DLD1 (cell line): ENCODE results near the gene SMG9.

Source experiments
- in situ Hi-C: cut with HindIII; loops from 2 replicates; pipeline ENCODE4 v1.10.0; 2017; ENCODE audit warnings: low sequenced_read_pairs

The SMG9 gene

DNA sequence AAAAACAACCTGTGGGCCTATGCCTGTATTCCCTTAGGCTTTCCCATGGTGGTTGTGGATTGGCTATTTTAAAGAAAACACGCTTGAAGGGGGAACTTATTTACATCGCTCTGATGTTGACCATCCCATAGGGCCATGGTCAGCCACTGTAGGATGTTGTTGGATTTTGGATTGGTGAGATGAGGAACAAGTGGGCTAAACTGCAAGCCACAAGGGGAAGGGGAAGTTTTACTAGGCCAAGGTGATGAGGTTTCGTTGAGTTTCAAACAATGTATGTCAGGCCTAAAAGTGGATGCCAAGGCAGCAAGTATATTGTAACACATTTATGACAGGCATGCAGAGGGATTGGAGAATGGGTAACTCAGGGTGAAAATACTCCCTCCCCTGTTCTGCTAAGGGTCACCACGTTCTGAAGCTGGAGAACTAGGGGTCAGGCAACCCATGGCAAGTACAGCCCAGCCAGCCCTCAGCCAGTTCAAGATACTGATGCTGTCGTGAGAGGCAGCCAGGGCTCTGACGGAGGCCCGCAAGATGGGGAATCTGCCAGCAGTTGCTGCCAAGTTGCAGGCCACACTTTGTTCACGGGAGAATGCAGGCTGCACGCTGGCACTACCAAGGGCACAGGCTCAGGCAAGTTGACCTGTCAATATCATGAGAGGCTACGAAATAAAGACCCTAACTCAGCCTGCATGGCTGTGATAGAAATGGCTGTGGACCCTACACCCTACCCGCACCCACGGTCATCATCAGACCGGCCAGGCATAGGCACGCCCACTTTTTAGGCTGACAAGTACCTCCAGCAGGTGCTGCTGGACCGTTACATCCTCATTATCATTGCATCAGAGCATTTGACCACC, 27.8 kb downstream of the SMG9 start:
- in situ Hi-C loops: no loop called here

DNA sequence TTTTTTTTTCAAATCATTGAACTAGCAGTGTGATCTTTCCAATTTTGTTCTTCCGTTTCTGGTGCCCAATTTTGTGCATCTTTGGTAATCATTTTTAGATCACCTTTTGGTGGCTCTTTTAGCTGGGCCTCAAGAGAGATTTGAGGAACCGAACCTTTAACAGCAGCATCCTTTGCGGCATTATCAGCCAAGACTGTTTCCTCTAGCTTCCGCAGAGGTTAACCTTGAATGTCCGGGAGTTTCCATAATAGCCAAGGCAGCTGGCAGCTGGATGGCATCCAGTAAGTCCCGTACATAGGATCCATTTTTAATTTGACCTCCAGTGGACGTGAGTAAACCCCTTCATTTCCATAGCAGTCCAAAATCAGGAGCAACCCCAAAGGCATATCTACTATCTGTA, 29.3 kb downstream of the SMG9 start:
- in situ Hi-C loops: no loop called here

DNA sequence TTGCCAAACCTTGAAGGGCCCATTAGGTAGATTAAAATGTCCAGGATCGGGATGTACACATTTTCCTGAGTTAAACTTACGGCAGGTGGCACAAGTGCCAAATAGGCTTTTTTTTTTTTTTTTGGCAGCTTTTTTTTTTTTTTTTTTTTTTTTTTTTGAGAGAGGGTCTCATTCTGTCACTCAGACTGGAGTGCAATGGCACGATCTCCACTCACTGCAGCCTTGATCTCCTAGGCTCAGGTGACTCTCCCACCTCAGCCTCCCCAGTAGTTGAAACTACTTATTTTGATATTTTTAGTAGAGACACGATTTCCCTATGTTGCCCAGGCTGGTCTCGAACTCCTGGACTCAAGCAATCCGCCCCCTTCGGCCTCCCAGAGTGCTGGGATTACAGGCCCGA, 29.9 kb downstream of the SMG9 start:
- in situ Hi-C loops: no loop called here

DNA sequence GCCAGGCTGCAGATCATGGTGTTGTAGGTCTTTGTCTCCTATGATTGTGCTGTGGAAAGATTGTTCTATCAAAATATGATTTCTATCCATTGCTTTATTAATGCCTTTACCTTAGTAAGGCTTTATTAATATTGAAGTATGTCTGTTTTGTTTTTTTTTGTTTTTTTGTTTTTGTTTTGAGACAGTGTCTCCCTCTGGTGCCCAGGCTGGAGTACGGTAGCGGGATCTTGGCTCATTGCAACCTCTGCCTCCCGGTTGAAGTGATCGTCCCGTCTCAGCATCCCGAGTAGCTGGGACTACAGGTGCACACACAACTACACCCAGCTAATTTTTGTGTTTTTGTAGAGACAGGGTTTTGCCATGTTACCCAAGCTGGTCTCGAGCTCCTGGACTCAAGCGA, 31.2 kb downstream of the SMG9 start:
- in situ Hi-C loops: no loop called here

DNA sequence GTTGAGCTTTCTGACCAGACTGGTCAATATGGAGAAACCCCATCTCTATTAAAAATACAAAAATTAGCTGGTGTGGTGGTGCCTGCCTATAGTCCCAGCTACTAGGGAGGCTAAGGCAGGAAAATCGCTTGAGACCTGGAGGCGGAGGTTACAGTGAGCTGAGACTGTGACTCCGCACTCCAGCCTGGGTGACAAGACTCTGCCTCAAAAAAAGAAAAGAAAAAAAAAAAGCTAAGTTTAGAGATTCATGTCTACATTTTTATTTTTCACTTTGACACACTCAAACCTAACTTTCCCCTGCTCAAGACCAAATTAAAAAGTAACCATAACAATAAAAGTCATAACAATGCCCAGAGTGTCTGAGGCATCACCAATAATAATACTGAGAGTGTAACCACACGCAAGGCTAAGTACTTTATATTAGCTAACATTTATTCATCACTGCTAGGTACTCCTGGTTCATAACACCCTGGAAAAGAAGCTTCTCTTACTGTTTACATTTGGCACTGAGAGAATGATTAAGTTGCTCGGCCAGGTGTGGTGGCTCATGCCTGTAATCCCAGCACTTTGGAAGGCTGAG, 33.2 kb downstream of the SMG9 start:
- in situ Hi-C loops: no loop called here

DNA sequence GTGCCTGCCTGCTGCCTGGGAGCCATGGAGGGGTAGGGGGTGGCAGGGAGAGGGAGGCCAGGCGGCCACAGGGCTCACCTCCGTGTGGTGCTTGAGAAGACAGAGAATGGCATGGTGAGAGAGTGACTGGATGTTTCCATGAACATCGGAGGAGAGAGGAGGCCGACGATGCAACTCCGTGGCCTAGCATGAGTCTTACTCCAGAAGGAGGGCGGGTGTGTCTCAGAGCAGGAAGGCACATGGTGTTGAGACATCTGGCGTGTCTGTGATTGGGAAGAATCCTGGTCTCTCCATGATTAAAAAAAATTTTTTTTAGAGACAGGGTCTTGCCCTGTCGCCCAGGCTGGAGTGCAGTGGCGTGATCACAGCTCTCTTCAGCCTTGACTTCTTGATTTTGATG, 33.8 kb downstream of the SMG9 start:
- in situ Hi-C loops: no loop called here

DNA sequence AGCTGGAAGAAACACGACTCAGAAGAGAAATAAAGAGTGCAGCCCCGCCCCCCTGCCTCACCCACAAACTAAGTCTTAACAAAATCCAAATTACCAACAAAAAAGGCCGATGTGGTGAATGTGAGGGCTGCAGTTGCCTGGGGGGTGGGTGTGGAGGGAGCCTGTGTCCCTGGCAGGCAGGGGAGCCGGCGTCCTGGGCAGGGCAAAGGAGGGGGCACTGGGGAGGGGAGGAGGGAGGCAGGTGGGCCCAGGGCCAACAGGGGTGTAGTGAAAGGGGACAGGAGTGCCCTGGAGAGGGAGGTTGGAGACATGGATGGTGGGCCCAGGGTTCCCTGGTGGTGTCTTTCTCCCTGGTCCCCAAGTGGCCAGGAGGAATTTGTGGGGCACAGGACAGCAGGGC, 34.8 kb downstream of the SMG9 start:
- in situ Hi-C loops: no loop called here

DNA sequence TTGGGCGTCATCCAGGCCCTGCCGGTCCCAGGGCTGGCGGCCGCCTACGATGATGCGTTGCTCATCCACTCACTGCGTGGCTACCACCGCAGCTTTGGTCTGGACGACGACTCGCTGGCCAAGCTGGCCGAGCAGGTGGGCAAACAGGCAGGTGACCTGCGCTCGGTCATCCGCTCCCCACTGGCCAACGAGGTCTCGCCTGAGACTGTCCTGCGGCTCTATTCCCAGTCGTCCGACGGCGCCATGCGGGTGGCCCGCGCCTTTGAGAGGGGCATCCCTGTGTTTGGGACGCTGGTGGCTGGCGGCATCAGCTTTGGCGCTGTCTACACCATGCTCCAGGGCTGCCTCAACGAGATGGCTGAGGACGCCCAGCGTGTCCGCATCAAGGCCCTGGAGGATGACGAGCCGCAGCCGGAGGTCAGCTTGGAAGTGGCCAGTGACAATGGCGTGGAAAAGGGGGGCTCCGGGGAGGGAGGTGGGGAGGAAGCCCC, 35.3 kb downstream of the SMG9 start:
- in situ Hi-C loops: no loop called here

DNA sequence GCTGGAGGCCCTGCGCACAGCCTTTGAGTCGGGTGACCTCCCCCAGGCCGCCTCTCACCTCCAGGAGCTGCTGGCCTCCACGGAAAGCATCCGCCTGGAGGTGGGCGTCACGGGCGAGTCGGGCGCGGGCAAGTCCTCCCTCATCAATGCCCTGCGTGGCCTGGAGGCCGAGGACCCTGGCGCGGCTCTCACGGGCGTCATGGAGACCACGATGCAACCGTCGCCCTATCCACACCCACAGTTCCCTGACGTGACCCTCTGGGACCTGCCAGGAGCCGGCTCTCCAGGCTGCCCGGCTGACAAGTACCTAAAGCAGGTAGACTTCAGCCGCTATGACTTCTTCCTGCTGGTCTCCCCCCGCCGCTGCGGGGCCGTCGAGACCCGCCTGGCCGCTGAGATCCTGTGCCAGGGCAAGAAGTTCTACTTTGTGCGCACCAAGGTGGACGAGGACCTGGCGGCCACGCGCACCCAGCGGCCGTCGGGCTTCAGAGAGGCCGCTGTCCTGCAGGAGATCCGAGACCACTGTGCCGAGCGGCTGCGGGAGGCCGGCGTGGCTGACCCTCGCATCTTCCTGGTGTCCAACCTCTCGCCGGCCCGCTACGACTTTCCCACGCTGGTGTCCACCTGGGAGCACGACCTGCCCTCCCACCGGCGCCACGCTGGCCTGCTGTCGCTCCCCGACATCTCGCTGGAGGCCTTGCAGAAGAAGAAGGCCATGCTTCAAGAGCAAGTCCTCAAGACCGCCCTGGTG, 36.0 kb downstream of the SMG9 start:
- in situ Hi-C loops: no loop called here

DNA sequence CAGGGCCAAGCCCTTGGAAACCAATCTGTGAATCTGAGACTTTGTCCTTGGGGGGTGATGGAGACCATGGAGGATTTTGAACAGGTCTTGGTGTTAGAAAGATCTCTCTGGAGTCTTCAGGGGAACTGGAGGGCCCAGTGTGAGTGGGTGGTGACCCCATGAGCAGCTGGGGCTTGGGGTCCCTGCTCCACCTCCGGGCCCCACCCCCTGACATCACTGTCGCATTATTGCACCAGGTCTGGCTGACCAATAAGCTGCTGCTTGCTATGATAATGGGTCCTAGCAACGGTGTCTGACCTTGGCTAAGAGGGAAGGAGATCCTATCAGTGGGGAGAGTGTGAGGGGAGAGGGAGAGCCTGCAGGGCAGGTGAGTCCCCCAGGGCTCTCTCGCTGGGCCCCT, 39.0 kb downstream of the SMG9 start, which contains the start of gene IRGC:
TSS of gene IRGC (plus strand) at position 301 of the 400 bp plus-strand sequence. CDS start 2,483 bp downstream, outside the sequence.
- in situ Hi-C loops: no loop called here

DNA sequence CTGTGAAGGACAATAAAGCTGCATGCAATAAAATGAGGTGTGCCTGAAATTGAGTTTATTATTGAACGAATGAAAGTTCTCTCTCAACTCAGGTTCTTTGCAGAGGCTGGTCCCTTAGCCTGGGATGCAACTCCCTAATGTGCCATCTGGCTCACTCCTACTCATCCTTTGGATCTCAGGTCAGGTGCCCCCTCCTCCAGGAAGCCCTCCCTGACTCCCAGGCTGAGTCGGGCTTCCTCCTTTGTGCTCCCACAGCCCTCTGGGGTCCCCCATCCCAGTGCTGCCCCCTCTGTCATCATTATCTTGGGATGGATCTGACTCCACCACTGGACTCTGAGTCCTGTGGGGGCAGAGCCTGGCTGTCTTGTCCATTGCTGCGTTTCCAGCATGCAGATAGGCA, 41.6 kb downstream of the SMG9 start:
- in situ Hi-C loops: no loop called here

DNA sequence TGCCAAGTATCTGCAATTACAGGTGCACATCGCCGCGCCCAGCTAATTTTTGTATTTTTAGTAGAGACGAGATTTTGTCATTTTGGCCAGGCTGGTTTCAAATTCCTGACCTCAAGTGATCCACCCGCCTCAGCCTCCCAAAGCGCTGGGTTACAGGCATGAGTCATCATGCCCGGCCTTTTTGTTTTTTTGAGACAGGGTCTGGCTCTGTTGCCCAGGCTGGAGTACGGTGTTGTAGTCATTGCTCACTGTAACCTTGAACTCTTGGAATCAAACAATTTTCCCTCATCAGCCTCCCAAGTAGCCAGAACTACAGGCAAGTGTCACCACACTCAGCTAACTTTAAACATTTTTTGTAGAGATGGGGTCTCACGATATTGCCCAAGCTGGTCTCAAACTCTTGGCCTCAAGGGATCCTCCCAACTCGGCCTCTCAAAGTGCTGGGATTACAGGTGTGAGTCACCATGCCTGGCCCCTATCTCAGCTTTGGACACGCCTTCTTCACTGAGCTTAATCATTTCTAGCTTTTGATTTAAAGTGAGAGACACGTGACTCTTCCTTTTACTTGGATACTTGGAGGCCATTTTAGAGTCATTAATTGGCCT, 42.9 kb downstream of the SMG9 start:
- in situ Hi-C loops: no loop called here

DNA sequence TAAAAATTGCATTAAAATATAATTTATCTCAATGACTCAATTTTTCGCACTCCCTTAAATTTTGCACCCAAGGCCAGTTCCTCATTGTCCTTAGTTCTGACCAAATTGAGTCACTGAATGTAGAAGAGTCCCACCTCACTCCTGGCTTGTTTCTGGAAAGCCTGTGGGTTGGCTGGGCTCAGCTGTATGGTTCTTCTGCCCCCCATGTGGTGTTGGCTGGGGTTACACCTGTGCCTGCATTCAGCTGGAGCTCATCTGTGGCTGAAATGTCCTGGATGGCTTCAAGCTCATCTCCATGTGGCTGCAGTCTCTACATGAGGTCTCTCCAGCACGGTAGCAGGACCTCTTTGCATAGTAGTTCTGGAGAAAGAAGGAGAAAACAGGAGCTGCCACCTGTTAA, 46.0 kb downstream of the SMG9 start:
- in situ Hi-C loops: no loop called here

DNA sequence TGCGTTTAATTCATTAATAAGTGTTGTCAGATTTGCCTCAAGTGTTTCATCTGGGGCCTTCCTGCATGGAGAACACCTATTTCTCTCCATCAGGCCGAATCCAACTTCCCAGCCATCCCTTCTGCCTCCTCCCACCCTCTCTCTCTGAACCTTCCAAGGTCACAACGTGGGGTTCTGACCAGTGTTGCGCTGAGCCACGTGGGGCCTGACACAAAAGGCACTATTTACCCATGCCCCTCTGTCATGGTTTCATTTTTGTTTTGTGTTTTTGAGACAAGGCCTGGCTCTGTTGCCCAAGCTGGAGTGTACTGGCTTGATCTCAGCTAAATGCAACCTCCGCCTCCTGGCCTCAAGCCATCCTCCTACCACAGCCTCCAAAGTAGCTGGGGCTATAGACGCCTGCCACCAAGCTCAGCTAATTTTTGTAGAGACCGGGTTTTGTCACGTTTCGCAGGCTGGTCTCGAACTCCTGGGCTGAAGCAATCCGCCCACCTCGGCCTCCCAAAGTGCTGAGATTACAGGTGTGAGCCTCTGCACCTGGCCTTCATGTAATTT, 47.5 kb downstream of the SMG9 start:
- in situ Hi-C loops: no loop called here

DNA sequence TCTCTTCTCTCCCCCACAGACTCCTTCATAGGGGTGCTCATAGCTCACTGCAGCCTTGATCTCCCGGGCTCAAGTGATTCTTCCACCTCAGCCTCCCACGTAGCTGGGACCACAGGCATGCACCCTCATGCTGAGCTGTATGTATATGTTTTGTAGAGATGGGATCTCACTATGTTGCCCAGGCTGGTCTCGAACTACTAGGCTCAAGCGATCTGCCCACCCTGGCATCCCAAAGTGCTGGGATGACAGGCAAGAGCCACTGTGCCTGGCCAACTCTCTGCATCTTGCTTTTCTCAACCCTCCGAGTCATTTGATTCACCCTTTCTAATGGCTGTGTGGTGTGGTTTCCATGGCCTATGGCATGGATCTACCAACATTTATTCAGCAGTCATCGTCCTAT, 49.0 kb downstream of the SMG9 start:
- in situ Hi-C loops: no loop called here

DNA sequence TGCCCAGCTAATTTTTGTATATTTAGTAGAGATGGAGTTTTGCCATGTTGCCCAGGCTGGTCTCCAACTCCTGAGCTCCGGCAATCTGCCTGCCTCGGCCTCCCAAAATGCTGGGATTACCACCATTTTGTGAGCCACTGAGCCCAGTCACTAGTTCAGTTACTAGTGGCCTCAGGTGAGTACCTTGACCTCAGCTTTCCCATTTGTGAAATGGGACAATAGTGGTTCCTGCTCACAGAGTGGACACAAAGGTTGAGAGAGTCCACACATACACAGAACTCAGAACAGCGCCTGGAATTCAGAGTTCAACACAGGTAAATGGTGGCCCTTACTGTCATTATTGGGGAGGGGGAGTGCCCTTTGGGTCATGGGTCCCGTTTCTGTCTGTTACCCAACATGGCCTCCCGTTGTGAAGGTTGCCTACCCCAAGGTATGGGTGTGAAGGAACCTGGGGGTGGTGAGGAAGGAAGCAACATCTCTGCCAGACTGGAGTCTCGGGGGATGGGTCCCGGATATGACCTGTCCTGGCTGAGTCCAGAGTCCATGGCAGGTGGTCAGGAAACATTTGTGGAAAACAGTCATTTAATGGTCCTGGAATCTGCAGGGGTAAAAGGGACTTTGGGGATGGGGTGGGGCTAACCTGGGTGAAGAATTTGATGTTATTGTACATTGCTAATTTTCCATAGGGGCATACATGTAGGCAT, 50.6 kb downstream of the SMG9 start:
- in situ Hi-C loops: no loop called here

DNA sequence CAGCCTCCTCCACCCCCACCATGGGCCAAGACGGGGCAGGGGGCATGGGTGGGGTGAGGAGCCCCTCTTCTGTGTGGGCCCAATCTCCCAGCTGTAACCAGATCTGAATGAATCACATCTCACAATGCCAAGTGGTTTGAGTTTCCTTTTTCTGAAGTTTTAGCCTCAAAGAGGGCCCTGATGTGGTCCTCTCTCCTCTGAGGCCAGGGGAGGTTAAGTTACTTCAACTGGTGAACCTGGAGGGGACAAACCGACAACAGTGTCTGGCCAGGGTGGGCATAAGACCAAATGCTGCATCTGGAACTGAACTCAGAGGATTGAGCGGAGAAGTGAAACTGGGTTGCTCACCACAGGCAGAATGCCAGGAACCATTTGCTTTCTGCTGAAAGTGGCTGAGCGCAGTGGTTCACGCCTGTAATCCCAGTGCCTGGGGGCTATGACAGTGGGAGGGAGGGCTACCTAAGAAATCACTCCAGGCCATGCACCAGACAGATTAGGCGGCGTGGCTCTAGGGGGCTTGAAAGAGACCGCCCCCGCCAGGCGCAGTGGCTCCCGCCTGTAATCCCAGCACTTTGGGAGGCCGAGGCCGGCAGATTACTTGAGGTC, 54.3 kb downstream of the SMG9 start:
- in situ Hi-C loops: no loop called here

DNA sequence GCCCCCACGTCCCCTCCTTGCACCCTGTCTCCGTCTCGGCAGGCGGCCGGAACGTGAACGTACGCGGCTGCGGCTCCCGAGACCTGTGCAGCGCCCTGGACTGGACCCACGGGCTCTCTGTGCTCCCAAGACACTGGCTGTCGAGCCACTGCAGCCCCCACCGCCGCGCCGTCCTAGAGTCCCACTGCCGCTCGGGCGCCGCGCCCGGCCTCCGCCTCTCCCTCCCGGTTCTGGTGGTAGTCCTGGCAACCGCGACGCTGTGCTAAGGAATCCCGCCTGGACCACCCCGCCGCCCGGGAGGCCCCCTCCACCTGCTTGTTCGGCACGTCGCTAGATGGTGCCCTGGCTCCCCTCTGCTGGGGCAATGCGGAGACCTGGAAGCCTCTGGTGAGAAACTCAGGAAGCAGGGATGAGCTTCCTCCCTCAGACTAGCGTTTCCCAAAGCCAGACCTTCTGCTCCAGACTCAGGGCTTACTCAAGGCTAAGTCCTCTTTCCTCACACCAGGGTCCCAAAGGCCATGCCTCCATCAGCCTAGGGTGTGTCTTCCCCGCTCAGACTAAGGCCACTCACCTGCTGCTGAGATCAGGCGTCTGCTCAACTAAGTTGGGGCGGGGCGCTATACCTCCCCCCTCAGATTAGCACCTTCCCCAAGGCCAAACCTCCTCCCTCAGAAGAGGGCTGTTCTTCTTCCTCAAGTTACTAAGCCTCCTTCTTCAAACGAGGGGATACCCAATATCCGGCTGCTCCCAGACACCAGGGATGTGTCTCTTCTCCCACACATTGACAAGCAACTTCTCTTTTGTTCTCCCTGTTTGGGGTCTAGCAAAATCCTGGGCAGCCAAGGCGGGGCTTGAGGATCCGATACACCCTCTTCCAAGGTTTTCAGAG, 55.0 kb downstream of the SMG9 start:
- in situ Hi-C loops: no loop called here

DNA sequence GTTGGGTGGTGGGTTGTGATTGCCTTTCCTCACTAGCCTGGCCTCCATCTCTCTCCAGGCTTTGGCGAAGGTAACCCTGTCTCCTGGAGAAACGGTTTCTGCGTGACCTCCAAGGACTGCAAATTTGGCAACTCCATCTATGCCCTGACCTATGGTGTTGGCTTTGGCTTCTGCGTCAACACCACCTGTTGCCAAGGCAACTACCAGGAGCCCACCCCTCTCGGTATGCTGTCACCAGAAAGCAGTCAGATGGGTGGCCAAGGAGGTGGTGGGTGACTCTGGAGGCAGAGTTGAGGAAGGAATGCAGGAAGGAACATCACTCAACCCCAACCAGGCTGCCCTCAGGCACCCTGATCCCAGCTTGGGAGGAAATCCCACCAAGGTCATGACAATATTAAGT, 57.5 kb downstream of the SMG9 start:
- in situ Hi-C loops: no loop called here
